Endothelial cell of umbilical vein (primary cell): ENCODE measurements around the gene PTCH1. TPM values are rescaled to one million over a fixed set of nuclear protein-coding genes. Genes with fewer than 3 reads are reported as not detected.

Experiments
- BruUV-seq: library from RNA; stranded (reverse); fragments of 400-500 nt; replicated peaks from 2 replicates; lab custom pipeline; 2021; lab: Mats Ljungman, UMichigan
- CTCF ChIA-PET: fragments of 300-600, 350-600 bp; sonication (Branson Sonifier 250); formaldehyde crosslinking; loops from one replicate; lab custom pipeline; 2021; ENCODE audit warnings: antibody characterized with exemption, inconsistent platforms; lab: Charles Lee
- POLR2A ChIA-PET: fragments of 300-600, 350-600 bp; sonication (Branson Sonifier 250); formaldehyde crosslinking; loops from one replicate; lab custom pipeline; 2021; ENCODE audit warnings: antibody characterized with exemption, inconsistent platforms; lab: Charles Lee
- DNase-seq: peaks from one replicate; pipeline ENCODE4 v3.0.0-alpha.2; 2011; ENCODE audit warnings: low read depth, low spot score
- FAIRE-seq: peaks from 2 replicates; lab custom pipeline; 2011; peaks lifted over from hg19 to GRCh38; lab: Jason Lieb, UNC
- H2AFZ ChIP-seq: 2 replicates; pipeline ENCODE4 v1.6.0; 2012; ENCODE audit warnings: low read depth, low read length, control low read depth, inconsistent platforms
- H3K27ac ChIP-seq: 2 replicates; pipeline ENCODE4 v1.5.1; 2011; ENCODE audit warnings: low read depth, mild to moderate bottlenecking, control low read depth, low read length, moderate library complexity; ENCODE audit not compliant: insufficient read depth
- H3K27me3 ChIP-seq, 2 experiments: 2 replicates each; pipeline versions ENCODE4 v1.6.0 to v1.6.1; 2011; ENCODE audit warnings: low read length in 2 of 2, mixed read lengths in 1 of 2; ENCODE audit not compliant: control insufficient read depth in 2 of 2, insufficient read depth in 2 of 2
- H3K36me3 ChIP-seq, 2 experiments: 2 replicates in 1 of 2; 3 replicates in 1 of 2; pipeline ENCODE4 v1.5.1; 2011; ENCODE audit warnings: low read length in 2 of 2, mild to moderate bottlenecking in 1 of 2, moderate library complexity in 1 of 2; ENCODE audit not compliant: control insufficient read depth in 2 of 2, insufficient read depth in 2 of 2; ENCODE audit errors: extremely low read depth in 1 of 2
- H3K4me1 ChIP-seq: 3 replicates; pipeline ENCODE4 v1.5.1; 2011; ENCODE audit warnings: mild to moderate bottlenecking, low read length; ENCODE audit not compliant: control insufficient read depth, insufficient read depth; ENCODE audit errors: extremely low read depth
- H3K4me2 ChIP-seq: 2 replicates; pipeline ENCODE4 v1.6.1; 2011; ENCODE audit warnings: low read length, control low read depth, mixed read lengths; ENCODE audit not compliant: insufficient read depth
- H3K4me3 ChIP-seq, 3 experiments: fragments of 200-600 bp in 1 of 3; sonication (generic), shearing (Covaris generic) in 1 of 3; replicated peaks in 1 of 3; 2 replicates each; pipeline ENCODE4 v1.5.1; 2011 to 2016; ENCODE audit warnings: control low read depth in 3 of 3, low read length in 3 of 3, mild to moderate bottlenecking in 2 of 3, inconsistent platforms in 1 of 3, low read depth in 1 of 3, moderate library complexity in 1 of 3; ENCODE audit not compliant: insufficient read depth in 1 of 3
- H3K79me2 ChIP-seq: 2 replicates; pipeline ENCODE4 v1.6.0; 2012; ENCODE audit warnings: low read length, inconsistent platforms; ENCODE audit not compliant: control insufficient read depth, insufficient read depth
- H3K9ac ChIP-seq: replicated peaks from 2 replicates; pipeline ENCODE3; 2011; ENCODE audit warnings: low read length, control low read depth; ENCODE audit not compliant: insufficient read depth; ENCODE audit errors: extremely low read depth
- H3K9me1 ChIP-seq: replicated peaks from 3 replicates; pipeline ENCODE4 v1.6.0; 2011; ENCODE audit warnings: mild to moderate bottlenecking, low read length; ENCODE audit not compliant: control insufficient read depth, insufficient read depth; ENCODE audit errors: extremely low read depth
- H3K9me3 ChIP-seq: replicated peaks from 2 replicates; pipeline ENCODE4 v1.5.1; 2012; ENCODE audit warnings: low read length, inconsistent platforms; ENCODE audit not compliant: control insufficient read depth, insufficient read depth
- H4K20me1 ChIP-seq: replicated peaks from 2 replicates; pipeline ENCODE3; 2011; ENCODE audit warnings: mild to moderate bottlenecking, low read length; ENCODE audit not compliant: control insufficient read depth, insufficient read depth; ENCODE audit errors: extremely low read depth
- MAX ChIP-seq: IDR thresholded peaks from 2 replicates; pipeline ENCODE4 v1.6.1; 2011; ENCODE audit not compliant: insufficient read depth, insufficient read length
- MYC ChIP-seq: IDR thresholded peaks from one replicate; pipeline ENCODE4 v1.6.1; 2011; ENCODE audit warnings: mild to moderate bottlenecking, low read depth, low read length
- dilution Hi-C: fragments of 300-500 bp; cut with MboI; formaldehyde crosslinking; loops from one replicate; pipeline ENCODE4 v1.15.0; 2019; ENCODE audit warnings: low sequenced_read_pairs; ENCODE audit not compliant: extremely low pct_ligation_motif_present
- intact Hi-C: fragments of 100-400 bp; cut with micrococcal nuclease; formaldehyde crosslinking; loops from one replicate; pipeline ENCODE4 v1.10.0; 2022
- polyA plus RNA-seq, 4 experiments: library from polyadenylated mRNA; depleted of rRNA in 3 of 4; stranded (reverse) in 3 of 4; unstranded in 1 of 4; fragments of >200 nt; gene quantifications; 2 replicates each; pipeline versions ENCODE4 v1.2.1 to v1.2.3, GENCODE V29; 2011 to 2012; ENCODE audit warnings: missing spikeins in 1 of 4
- total RNA-seq: library from RNA; stranded (reverse); gene quantifications from 2 replicates; pipeline ENCODE4 v1.2.3, GENCODE V29; 2021
- TF ChIP-seq, protein P1 (sequence below), 2 donors: IDR thresholded peaks; 1 replicate in 1 of 2; 2 replicates in 1 of 2; pipeline ENCODE4 v1.5.1; 2011; ENCODE audit warnings: low read length in 2 of 2, mild to moderate bottlenecking in 2 of 2, moderate library complexity in 2 of 2, control low read depth in 1 of 2, inconsistent platforms in 1 of 2, low read depth in 1 of 2; ENCODE audit not compliant: insufficient read depth in 1 of 2; ENCODE audit errors: extremely low read depth in 1 of 2

Gene PTCH1
- total and polyA plus RNA-seq, 2 donors (not counting 3 experiments of a cell fraction or from before 2014, with no cell fraction given) = 3.9 to 12.1 TPM

DNA sequence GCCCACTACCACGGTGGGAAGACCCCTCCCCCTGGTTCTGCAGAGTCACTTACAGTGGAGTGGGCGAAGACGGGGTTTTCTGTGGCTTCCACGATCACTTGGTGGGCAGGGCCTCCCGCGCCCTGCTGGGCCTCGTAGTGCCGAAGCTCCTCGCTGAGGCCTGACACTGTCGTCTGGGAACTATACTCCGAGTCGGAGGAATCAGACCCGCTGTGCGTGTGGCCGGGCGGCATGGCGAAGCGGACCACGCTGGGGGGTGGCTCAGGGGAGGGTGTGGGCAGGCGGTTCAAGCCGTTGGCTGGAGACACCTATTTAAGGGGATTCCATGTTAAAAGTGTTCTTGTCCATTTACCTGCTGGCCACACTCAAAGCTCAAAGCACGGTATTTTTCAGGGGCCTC, 67.8 kb downstream of the PTCH1 start:
- ChIA-PET POLR2A (no interaction called here), CTCF (no interaction called here)
- Histone ChIP-seq H3K4me3 (no peak overlapping the region), H3K79me2 (no peaks in the 10 kb centered on the region), H3K4me2 (no peak overlapping the region), H3K36me3 (peaks cover 2 to 13% of the 10 kb centered on the region in 2 experiments), H2AFZ (no peak overlapping the region), H3K9me3 (no peaks in the 10 kb centered on the region), H4K20me1 (no peaks in the 10 kb centered on the region), H3K27ac (no peak overlapping the region), H3K9me1 (no peaks in the 10 kb centered on the region), H3K27me3 (no peaks in the 10 kb centered on the region), H3K4me1 (no peaks in the 10 kb centered on the region), H3K9ac (no peak overlapping the region)
- DNase-seq (no peak), FAIRE-seq (no peak)
- TF ChIP-seq MAX (no peak), MYC (no peak)
- BruUV-seq = no TSS peak
- intact Hi-C loops = no loop called here
- dilution Hi-C loops = no loop called here

GRCh38 chr9:95447660-95448420, 68.9 kb downstream of the PTCH1 start:
- Histone ChIP-seq H3K4me1 (no peaks in the 10 kb centered on the region), H3K4me3 (no peak overlapping the region), H4K20me1 (no peaks in the 10 kb centered on the region), H2AFZ (no peak overlapping the region), H3K9ac (no peak overlapping the region), H3K36me3 (peaks cover 2 to 9% of the 10 kb centered on the region in 2 experiments), H3K9me1 (no peaks in the 10 kb centered on the region), H3K27ac (no peak overlapping the region), H3K27me3 (no peaks in the 10 kb centered on the region), H3K9me3 (no peaks in the 10 kb centered on the region), H3K4me2 (no peak overlapping the region), H3K79me2 (no peaks in the 10 kb centered on the region)
- DNase-seq (no peak), FAIRE-seq (no peak)
- intact Hi-C loops = no loop called here
- ChIA-PET CTCF (no interaction called here), POLR2A (no interaction called here)
- BruUV-seq = no TSS peak
- dilution Hi-C loops = no loop called here
- TF ChIP-seq, protein P1, sequence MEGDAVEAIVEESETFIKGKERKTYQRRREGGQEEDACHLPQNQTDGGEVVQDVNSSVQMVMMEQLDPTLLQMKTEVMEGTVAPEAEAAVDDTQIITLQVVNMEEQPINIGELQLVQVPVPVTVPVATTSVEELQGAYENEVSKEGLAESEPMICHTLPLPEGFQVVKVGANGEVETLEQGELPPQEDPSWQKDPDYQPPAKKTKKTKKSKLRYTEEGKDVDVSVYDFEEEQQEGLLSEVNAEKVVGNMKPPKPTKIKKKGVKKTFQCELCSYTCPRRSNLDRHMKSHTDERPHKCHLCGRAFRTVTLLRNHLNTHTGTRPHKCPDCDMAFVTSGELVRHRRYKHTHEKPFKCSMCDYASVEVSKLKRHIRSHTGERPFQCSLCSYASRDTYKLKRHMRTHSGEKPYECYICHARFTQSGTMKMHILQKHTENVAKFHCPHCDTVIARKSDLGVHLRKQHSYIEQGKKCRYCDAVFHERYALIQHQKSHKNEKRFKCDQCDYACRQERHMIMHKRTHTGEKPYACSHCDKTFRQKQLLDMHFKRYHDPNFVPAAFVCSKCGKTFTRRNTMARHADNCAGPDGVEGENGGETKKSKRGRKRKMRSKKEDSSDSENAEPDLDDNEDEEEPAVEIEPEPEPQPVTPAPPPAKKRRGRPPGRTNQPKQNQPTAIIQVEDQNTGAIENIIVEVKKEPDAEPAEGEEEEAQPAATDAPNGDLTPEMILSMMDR (IDR thresholded peaks at IDR 0.05; ENCODE audit: extremely low read depth in 1 of 2, insufficient read depth in 1 of 2, low read depth in 1 of 2, low read length in 2 of 2) = no peak
- no peak for TF ChIP-seq MAX
